Activated T-helper 1 cell treated with anti-CD3 and anti-CD28 coated beads, Interleukin-2, amount 50 U/mL, for 16 hours (primary cell): Measurements from ENCODE around the gene C20orf96.

ENCODE experiments used
- DNase-seq, 2 donors: peaks; one replicate each; pipeline ENCODE4 v3.0.0-alpha.2; 2020; ENCODE audit warnings: low read depth in 1 of 2, low spot score in 1 of 2

C20orf96 gene

DNA sequence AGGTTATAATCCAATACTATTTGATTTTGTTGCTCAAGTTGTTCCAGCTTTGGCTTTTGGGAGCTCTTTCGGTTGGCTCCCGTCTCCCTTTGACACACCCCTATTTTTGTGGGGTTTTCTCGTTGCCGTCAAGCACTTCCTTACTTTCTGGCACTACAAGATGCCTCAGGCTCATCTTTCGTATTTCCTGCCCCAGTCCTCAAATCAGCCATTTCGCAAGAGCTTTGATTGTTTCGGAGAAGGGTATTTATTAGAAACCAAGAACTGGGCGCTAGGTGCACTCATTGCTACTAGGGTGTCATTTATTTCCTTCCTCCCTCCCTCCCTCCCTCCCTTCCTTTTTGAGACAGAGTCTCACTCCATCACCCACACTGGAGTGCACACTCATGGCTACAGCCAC, 21.5 kb upstream of the C20orf96 start:
- no peak for DNase-seq

DNA sequence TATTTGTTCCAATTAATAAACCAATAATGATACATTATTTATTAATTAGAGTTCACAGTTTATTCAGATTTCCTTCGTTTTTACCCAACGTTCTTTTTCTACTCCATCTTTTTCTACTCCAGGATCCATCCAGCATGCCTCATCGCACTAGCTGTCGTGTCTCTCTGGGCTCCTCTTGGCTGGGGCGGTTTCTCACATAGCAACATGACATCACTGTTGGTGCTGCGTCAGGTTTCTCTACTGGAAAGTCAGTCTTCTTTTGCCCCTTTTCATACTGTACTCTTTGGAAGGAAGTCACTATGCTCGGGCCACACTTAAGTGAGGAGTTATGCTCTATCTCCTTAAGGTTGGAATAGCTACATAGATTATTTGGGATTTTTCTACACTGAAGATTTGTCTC, 21.1 kb upstream of the C20orf96 start:
- no peak for DNase-seq

DNA sequence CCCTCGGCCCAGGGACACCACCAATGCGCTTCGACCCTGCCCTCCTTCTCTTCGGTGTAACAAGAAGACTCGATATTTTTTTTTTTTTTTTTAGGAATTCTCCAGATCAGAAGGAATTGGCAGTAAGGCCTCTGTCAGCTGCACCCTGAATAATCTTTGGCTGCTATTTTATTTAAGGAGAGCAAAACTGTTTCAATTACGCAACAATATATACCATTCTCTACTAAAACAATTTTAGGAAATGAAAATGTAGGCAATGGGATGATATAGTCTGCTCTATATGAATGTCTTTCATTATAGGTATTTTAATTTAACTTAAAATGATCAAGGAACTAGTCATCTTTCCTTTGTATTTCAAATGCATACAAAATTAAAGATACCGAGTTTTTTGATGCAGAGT, 20.1 kb upstream of the C20orf96 start:
- DNase-seq: no peak

DNA sequence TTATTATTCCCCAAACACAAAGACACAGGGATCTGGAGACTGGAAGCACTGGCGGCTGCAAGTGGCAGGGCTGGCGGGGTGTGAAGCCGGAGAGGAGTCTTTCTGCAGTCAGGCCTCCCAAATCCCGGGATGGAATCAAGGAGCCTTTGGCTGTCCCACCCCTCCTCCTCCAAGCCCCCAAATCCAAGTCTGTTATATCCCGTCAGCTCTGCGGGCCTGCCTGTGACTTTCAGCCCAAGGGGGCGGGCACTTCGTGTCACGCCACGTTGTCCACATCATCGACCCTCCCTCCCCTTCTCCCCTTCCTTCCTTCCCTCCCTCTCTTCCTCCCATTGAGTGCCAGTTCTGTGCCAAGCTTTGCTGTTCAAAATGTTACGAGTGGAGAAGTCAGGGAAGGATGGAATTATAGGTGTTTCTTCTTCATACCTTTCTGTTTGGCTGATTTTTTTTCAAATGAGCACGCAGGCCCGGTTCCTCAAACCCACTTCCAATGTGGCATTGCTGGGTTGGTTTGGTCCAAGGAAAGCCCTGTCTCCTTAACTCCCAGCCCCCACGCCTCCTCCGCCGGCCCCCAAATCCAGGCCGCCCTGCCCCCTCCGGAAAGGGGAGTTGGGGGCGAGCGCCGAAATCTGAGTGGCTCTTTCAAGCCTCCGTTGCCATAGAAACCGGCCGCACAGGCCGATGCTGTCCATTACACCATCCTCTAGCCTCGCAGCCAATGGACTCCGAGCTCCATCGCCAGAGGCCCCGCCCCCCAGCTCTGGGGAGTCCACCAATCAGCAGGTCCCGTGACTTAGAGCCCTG, 19.5 kb upstream of the C20orf96 start:
- peak in 1 of 2 donors; percentile 61 for DNase-seq

DNA sequence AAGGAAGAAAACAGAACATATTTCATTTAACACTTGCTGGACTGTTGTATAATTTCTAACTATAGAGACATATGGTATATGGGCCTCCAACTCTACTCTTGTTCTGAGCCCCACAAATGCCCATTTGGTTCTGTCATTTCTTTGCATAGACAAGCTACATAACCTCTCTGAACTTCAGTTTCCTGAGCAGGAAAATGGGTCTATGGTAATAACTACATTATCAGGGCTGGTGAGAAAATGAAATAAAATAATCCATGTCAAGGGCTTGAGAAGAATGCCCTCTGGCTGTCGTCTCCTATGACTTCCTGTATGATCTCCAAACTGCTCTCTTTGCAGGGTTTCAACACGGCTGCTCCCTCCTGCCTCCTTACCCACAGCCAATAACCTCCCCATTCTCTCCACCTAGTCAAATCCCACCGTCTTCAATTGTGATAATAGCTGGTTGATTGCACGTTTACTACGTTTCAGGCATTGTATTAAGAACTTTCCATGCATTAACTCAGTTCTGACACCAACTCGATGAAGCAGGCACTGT, 18.8 kb upstream of the C20orf96 start:
- DNase-seq: no peak

DNA sequence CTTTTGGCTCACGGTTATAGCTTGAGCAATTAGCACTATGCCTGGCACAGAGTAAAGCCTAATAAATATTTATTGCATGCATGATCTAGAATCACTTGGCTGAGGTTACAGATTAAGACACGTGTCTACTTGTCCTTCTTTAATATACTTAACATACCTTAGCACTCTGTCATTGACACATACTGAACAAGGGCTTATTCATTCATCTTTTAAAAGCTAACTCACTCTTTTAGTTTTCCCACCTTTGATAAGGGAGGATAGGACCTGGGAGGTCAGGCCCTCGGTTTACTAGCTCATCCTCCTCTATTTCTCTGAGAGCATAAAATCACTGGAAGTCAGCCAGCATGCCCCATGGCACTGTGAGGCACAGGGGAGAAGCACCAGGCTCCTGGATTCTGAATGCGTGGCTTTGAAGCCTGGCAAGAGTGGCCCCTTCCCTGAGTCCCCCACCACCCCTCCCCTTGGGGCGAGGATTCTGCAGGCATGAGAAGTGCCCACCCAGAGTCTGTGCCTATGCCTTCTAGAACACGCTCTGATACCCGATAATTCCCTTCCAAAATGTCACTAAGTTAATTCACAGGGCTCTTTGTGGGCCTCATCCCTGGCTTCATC, 18.0 kb upstream of the C20orf96 start:
- DNase-seq: no peak

DNA sequence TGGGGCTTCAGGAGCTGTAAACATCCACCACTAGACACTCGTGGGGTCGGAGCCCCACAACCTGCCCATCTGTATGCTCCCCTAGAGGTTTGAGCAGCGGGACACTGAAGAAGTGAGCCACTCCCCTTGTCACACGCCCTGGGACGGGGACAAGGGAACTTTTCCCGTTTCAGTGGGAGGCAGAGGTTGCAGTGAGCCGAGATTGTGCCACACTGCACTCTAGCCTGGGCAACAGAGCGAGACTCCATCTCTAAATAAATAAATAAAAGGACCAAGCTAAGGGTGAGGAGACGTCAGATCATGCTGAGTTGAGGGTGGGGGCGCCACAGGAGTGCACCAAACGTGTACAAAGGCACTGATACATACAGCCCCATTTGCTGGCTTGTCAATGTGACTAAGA, 15.2 kb upstream of the C20orf96 start:
- no peak for DNase-seq

DNA sequence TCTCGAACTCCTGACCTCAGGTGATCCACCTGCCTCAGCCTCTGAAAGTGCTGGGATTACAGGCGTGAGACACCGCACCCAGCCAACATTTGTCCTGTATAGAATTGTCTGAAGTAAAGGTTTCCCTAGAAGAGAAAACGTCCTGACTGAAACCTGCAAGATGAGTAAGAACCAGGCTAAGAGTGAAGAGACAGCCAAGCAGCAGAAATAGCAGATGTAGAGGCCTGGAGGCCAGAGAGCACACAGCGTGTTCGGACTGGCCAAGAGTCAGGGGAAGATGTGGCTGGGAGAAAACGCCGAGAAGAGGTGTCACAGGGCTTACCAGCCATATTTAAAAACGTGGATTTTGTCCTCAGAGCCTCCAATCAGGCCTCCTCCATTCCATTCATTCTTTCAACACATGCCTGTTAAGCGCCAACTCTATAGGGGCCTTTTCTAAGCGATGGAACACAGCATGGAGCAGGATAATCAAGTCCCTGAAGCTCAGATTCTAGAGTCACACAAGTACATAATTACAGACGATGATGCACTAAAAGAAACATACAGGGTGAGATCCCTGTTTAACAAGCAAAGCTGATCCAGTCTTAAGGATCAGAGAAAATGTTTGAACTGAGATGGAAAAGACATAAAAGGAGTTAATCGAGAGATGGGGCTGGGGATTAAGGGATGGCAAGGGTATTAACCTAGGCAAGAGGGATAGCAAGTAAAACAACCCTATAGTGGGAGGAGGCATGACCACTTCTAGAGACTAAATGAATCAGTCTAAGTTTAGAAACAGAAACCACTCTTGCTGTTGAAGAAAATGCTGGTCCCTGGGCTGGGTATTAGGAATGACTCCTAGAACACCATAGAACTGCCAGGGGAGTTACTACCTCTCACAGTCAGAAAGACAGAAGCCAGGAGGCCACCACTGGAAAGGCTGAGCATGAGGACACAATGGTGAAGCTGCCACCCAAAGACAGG, 11.6 kb upstream of the C20orf96 start:
- DNase-seq: no peak

DNA sequence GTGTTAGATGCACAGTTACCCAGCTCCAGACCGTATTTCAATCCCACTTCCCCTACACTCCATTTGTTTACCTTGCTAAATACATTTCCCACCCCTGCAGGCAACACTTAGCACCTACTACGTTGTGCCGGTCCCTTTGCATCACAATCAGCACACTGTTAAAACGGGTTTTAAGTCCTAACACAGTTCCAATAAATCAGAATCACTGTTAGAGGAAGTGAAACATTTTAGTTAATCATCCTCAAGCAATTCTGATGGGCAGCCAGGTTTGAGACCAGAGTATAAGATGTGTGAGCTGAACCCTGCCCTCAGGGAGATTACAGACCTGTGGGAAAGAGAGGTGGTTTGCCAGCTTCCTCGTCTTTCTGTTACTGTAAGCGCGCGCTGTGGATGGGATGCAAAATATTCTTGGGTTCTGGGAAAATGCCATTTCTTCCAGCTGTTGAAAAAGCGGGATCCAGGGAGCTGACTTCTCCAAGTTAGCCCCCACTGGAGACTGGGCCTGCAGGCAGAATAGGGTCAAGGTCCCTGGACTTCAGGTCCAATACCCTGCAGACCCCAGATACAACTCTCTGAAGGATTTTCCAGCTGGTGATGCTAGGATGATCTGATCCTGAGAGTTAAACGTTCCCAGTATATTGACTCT, 9.9 kb upstream of the C20orf96 start:
- DNase-seq: no peak

DNA sequence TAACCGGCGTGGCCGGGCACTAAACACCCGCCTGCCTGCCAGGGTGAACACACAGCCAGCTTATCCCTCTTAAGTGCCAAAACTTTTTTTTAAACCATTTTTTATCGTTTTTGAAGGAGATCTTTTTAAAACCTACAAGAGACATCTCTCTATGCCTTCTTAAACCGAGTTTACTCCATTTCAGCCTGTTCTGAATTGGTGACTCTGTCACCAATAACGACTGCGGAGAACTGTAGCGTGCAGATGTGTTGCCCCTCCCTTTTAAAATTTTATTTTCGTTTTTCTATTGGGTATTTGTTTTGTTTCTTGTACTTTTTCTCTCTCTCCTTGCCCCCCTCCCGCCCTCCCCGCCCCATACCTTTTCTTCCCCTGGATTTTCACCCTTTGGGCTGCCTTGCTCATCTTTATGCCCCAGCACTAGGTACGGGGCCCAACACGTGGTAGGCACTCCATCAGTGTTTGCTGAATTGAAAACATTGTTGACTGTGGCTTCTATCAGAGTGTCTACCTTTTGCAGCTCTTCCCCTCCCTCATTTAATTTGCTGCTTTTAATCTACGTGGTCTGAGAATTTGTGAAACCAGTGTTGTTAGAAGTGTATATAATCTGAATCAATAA, 8.3 kb upstream of the C20orf96 start:
- DNase-seq: no peak

DNA sequence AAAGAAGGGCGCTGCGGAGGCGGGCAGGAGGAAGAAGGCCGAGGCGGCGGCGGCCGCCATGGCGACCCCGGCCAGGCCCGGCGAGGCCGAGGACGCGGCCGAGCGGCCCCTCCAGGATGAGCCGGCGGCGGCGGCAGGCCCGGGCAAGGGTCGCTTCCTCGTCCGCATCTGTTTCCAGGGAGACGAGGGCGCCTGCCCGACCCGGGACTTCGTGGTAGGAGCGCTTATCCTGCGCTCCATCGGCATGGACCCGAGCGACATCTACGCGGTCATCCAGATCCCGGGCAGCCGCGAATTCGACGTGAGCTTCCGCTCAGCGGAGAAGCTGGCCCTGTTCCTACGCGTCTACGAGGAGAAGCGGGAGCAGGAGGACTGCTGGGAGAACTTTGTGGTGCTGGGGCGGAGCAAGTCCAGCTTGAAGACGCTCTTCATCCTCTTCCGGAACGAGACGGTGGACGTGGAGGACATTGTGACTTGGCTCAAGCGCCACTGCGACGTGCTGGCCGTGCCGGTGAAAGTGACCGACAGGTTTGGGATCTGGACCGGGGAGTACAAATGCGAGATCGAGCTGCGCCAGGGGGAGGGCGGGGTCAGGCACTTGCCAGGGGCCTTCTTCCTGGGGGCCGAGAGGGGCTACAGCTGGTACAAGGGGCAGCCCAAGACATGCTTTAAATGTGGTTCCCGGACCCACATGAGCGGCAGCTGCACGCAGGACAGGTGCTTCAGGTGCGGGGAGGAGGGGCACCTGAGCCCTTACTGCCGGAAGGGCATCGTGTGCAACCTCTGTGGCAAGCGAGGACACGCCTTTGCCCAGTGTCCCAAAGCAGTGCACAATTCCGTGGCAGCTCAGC, 7.6 kb upstream of the C20orf96 start:
- peak; percentile 9 to 16 for DNase-seq

DNA sequence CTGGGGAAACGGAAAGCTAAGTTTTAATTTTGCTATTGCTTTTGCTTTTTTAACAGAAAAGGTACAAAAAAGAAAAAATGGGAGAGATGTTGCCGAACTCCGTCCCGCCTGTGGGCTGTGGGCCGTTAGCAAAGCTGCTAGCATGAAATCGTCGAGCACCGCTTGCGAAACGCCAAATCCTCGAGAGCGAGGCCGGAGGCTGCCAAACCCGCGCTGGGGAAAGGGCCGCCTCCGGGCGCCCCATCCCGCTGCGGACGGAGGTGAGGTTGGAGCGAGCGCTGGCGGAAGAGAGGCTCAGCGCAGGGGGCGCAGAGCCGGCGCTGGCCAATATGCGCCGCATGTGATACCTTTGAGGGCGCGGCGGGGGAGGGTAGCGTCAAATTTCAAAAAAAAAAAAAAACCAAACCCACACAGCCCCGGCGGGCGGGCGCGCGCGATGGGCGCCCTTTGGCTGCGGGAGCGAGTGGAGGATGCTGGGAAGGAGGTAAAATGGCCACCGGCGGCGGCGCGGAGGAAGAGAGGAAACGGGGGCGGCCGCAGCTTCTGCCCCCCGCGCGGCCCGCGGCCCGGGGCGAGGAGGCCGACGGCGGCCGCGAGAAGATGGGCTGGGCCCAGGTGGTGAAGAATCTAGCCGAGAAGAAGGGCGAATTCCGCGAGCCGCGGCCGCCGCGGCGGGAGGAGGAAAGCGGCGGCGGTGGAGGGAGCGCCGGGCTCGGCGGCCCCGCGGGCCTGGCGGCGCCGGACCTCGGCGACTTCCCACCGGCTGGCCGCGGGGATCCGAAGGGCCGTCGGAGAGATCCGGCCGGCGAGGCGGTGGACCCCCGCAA, 6.8 kb upstream of the C20orf96 start, which contains the start of gene ZCCHC3:
ZCCHC3 (plus strand) TSS at position 473 of the 827 bp plus-strand sequence; CDS start at position 490, 17 bp downstream.
- peak; percentile 62 to 74 for DNase-seq

DNA sequence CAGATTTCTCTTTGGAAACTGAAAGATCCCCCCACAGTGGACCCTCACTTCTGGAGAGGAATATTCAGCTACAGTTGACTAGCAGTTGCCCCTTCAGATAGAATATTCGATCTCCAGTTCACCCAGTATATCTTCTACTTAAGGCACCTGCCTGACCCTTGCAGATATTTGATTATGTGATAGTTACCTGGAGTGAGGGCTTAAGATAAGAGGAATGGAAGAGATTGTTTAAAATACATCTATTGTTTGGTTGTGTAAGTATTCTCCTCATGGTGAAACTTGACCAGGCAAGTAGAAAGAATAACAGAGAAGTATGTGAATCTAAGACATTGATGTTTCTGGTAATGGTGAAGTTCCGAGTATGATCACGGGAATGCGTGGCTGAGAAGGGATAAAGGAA, 5.3 kb upstream of the C20orf96 start:
- DNase-seq: no peak

DNA sequence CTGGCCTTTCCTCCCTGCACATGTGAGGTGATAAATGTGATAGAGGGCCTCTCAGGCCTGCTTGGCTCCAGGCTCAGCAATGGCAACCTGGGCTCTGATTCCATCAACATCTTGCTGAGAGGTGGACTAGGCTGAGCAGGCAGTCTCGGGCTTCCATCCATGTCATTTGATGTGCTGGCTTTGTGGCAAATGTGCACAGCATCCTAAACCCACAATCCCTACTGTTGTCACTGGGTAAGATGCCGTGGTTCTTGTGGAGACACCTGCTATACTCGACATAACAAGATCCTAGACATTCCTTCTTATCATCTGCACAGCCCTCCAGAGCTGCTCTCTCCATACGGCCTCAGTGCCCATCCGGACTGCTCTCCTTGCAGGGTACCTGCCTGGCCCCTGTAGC, 4.1 kb upstream of the C20orf96 start:
- DNase-seq: no peak

DNA sequence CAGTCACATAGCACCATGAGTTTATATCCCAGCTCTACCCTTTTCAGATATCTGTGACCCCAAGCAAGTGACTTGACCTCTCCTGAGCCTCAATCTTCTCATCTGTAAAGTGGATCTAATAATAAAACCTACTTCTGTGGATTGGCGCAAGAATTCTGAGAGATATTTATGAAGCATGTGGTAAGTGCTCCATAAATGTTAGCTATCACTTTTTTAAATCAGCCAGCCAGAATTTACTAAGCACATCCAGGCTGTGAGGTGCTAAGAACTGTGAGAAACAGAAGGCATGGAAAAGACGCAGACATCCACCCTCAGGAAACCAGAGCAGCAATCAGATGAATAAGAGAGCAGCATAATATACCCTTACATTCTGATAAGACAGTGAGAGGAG, 862 bp downstream of the C20orf96 start:
- DNase-seq: no peak

DNA sequence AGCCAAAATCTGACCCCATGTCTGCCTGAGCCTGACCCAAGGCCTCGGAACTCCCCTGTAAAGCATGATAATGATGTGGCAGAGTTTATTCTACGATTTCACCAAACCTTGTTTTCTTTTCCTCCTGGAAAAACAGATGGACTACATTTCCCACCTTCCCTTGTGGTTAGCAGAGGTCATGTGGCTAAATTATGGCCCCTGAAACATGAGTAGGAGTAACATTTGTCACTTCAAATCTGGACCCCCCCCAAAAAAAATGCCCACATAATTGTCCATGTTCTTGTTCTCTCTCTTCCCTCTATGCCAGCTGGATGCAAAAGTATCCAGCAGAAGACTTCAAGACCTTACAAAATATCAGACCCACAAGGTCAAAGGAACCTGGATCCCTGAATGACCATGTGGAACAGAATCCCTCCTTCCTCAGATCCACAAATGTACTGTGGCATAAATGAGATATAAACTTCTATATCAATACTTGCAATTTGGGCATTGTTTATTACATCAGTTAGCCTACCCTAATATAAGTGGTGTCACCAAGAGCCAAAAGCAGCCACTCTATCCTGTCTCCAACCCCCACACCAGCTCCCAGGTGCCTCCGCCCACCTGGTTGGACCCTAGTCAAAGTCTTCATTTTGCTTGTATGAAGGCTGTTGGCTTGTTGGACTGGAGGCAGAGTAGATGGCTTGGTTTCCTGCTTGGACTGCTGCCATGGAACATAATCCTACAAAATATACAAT, 1.4 kb downstream of the C20orf96 start:
- no peak for DNase-seq

DNA sequence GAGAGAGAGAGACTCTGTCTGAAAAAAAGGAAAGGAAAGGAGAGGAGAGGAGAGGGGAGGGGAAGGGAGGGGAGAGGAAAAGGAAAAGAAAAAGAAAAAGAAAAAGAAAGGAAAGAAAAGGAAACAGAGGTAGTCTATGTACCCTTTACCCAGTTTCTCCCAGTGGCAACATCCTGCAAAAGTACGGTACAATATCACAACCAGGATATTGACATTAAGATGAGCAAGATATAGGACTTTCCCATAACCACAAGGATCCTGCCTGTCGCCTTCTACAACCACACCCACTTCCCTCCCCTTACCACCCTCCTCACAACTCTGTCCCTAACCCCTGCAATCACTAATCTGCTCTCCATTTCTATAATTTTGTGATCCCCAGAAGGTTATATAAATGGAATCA, 4.0 kb downstream of the C20orf96 start:
- no peak for DNase-seq

DNA sequence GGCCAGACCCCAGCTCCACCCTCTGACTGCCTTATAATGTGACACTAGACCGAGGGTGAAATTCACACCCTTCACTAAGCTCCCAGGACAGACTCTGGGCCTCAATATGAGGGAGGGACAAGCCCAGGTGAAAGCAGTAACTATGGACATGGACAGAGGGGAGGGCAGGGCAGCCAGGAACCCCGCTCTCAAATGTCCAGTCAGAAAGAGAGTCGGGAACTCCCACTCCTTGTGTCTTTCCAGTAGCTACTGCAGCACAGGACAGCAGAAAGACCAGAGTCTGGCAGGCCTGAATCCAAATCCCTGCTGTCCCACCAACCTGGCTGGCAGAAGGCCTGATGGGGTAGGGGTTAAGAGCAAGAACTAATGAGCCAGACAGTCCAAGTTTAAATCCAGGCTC, 6.4 kb downstream of the C20orf96 start:
- DNase-seq: no peak
